ENCODE measurements around the gene IL17RB.

The IL17RB gene

GRCh38 chr3:53830944-53831343, 15.4 kb upstream of the IL17RB start:
- no peak for DNase-seq (ENCODE audit: low read depth in 1 of 2, low spot score in 1 of 2)

DNA sequence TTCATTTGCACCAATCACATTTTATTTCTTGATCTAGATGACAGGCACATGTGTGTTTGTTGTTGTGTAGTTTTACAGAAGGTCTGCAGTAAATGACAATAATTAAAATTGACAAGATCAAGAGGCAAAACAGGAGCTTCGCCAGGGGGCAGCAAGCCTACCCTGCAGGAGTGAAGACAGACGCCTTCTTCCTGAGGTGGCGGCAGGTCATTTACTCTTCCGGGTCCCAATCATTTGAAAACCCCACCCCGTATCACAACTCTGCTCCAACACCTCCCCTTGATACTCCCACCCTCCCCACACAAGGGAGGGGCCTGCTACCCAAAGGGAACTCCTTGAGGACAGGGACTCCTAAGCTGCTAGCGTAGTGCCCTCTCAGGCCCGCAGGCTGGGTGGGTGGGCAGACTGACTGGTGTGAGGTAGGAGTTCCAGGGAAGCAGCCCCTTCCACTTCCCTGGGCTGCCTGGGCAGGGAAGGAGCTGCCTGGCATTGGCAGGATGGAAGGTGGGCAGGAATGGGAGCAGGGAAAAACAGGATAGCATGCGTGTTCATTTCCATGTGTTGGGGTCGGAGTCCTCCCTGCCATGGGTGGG, 13.2 kb upstream of the IL17RB start:
- DNase-seq (ENCODE audit: low read depth in 1 of 2, low spot score in 1 of 2) = no peak

DNA sequence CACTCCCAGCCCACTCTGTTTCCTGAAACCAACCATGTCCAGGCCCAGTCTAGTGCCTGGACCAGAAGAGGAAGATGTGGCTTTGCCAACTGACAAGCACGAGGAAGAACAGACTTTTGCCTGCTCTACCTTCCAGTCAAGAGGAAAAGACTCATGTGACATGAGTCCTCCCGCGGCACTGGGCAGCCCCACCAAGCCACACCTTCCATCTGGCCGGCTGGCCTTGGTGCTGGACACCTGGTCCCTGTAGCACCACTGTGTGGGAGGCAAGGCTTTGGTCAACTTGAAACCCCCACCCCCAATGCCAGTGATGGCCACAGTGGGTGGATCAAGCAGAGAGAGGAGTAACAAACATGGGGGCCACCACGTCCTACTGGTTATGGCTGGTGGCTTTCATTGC, 12.7 kb upstream of the IL17RB start:
- DNase-seq (ENCODE audit: low read depth in 1 of 2, low spot score in 1 of 2) = no peak

- no peak for DNase-seq (ENCODE audit: low read depth in 1 of 2, low spot score in 1 of 2)
These were observed 11.8 kb upstream of the IL17RB start for GRCh38 chr3:53834429-53835095.

DNA sequence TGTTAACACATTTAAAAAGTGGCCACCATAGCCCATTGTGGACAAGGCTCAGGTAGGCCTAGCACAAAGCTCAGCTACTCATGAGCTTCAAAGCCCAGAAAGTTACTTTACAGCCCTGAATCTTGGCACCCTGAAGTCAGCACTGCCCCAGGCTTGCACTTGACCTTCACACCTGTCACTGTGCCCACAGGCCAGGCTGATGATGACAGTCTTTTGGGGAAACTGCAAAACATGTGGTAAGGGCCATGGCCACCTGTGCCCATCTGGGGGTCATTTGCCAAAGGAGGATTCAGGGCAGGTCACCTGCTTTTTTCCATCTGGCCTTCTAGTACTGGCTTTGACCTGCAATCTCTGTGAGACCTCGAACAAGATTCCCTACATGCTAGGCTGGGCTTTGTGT, 11.1 kb upstream of the IL17RB start:
- no peak for DNase-seq (ENCODE audit: low read depth in 1 of 2, low spot score in 1 of 2)

GRCh38 chr3:53836084-53836872, 10.1 kb upstream of the IL17RB start:
- DNase-seq (ENCODE audit: low read depth in 1 of 2, low spot score in 1 of 2) = no peak

DNA sequence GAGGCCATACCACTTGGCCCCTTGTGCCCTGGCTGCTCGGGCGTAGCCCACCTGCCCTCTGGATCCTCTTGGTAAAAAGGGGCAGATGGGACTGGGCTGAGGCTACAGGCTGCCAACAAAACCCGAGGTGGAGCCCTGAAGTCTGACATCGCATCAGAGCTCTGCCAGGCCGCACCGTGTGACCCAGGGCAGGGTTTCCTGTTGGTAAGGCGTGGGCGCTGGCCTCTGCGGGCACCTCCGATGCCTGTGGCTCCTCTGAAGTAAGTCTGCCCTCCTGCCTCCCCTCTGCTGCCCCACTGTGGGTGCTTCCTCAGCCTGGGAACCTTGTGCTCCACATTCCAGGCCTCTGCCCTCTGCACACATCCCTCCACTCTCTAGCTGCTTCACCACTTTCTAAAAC, 9.0 kb upstream of the IL17RB start:
- DNase-seq (ENCODE audit: low read depth in 1 of 2, low spot score in 1 of 2) = no peak

GRCh38 chr3:53841296-53841695, 5.1 kb upstream of the IL17RB start:
- no peak for DNase-seq (ENCODE audit: low read depth in 1 of 2, low spot score in 1 of 2)

DNA sequence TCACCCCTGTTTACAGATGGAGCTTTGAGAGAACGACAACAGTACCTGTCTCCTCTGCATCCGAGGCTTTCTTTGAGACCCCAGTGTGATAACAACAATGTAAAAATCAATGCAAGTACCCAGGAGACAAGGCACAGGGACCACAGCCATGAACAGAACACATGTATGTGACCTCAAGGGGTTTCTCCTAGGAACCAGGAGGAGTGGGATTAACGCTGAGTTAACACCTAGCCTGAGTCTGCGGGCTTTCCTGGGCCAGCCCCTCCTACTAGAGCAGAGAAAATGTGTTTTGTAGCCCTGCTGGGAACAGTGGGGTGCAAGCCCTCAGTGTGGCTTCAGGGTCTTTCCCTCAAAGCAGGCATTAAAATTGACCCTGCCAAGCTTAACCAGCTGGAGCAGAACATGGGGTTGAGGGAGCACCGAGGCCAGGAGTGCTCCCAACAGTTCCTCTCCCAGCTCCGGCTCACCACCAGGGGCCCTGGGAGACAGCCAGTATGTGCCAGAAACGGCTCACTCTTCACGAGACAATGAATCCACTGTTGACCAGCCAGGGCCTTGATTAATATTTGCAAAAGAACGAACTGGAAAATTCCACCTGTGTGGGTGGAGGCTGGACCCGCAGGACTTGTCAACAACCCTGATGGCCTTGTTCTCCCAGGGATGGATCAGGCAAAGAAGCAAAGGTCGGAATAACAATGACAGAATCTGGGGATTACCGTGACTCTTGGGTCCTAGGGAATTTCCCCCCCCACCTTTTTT, 3.8 kb upstream of the IL17RB start:
- no peak for DNase-seq (ENCODE audit: low read depth in 1 of 2, low spot score in 1 of 2)

GRCh38 chr3:53843195-53844177, 2.9 kb upstream of the IL17RB start:
- no peak for DNase-seq (ENCODE audit: low read depth in 1 of 2, low spot score in 1 of 2)

GRCh38 chr3:53844262-53845102, 1.9 kb upstream of the IL17RB start:
- no peak for DNase-seq (ENCODE audit: low read depth in 1 of 2, low spot score in 1 of 2)

GRCh38 chr3:53845103-53845880, 1.1 kb upstream of the IL17RB start:
- no peak for DNase-seq (ENCODE audit: low read depth in 1 of 2, low spot score in 1 of 2)

- DNase-seq (ENCODE audit: low read depth in 1 of 2, low spot score in 1 of 2) = no peak
These were observed 561 bp upstream of the IL17RB start for GRCh38 chr3:53845881-53846133.

DNA sequence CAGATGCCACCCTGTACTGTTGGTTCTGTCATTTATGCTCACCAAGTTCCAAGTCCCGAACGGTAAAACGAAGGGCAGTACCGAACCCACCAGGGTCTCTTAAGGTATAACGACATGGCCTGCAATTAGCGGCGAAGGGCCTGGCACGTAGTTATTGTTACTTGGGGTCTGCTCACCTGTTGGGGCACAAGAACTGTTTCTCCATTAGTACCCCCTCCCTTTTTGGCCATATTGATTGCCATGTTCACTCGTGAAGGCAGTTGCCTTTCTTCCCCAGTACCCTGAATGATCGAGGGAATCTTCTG, 435 bp downstream of the IL17RB start:
- no peak for DNase-seq (ENCODE audit: low read depth in 1 of 2, low spot score in 1 of 2)

- DNase-seq (ENCODE audit: low read depth in 1 of 2, low spot score in 1 of 2) = no peak
These were observed 3.5 kb downstream of the IL17RB start for GRCh38 chr3:53849916-53850315.

DNA sequence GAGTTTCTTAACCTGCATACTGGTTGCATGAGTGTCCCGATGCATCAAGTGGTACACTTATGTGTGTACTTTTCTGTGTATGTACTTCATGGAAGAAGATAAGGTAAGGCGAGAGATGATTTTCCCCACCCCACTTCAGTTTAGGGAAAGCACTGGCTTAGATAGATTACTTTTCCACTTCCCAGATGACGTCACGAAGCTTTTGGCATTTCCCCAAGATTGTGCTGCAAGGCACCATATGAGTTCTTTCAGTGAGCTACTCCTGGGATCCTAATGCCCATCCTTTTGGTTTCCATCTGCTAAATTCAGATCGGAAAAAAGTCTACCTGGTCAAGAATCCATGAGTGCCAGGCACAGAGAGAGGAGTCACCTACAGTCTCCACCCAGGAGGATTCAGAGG, 4.5 kb downstream of the IL17RB start:
- DNase-seq (ENCODE audit: low read depth in 1 of 2, low spot score in 1 of 2) = no peak

DNA sequence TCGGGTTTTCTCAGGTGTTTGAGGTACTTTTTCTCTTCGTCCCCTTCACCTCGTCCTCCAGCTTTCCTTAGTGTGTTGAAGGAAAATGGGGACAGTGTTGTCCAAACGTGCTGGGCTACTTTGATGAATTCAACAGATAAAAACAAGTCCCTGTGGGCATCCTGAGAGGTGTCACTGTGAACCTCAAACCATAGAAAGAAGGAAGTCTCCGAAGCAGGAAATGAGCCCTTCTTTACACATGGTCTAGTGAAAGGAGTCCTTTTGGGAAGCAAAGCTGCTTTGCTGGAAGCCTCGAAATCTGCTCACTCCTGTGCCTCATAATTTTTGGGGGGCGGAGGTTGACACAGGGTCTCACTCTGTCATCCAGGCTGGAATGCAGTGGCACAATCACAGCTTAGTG, 10.6 kb downstream of the IL17RB start:
- DNase-seq (ENCODE audit: low read depth in 1 of 2, low spot score in 1 of 2) = no peak

- no peak for DNase-seq (ENCODE audit: low read depth in 1 of 2, low spot score in 1 of 2)
These were observed 11.9 kb downstream of the IL17RB start for GRCh38 chr3:53858096-53858741.

GRCh38 chr3:53859178-53859577, 12.8 kb downstream of the IL17RB start:
- no peak for DNase-seq (ENCODE audit: low read depth in 1 of 2, low spot score in 1 of 2)
